ENCODE data around the gene NBEAL2.

- TF ChIP-seq POLR2A (IDR thresholded peaks at IDR 0.05; ENCODE audit: low read depth, low read length), result no peak; the same call in 1 of the 2 replicates
- no peak for TF ChIP-seq TAF1 (IDR thresholded peaks at IDR 0.05; ENCODE audit: low read depth, low read length)
- TF ChIP-seq POLR2AphosphoS5 (IDR thresholded peaks at IDR 0.05; ENCODE audit: low read depth, low read length), result no peak; the same call in 1 of the 2 replicates
- no peak for TF ChIP-seq POU2F2 (IDR thresholded peaks at IDR 0.05; ENCODE audit: low read depth, low read length)
- TF ChIP-seq SPI1 (IDR thresholded peaks at IDR 0.05; ENCODE audit: low read depth, low read length), result peak; percentile 49
These were observed 8.4 kb downstream of the NBEAL2 start for GRCh38 chr3:46987743-46988401.
